UCSD-AML1 (cell line): ENCODE measurements around the gene ATRNL1.
"Not testable (repeated sequence)": the region's sequence is repeated elsewhere in the genome, so short reads cannot be mapped to it uniquely, and the experiment has no call there.

ENCODE experiments used
- DNase-seq: peaks from one replicate; lab custom pipeline; 2025; ENCODE audit not compliant: unreplicated experiment; lab: John Stamatoyannopoulos, UW

The ATRNL1 gene

DNA sequence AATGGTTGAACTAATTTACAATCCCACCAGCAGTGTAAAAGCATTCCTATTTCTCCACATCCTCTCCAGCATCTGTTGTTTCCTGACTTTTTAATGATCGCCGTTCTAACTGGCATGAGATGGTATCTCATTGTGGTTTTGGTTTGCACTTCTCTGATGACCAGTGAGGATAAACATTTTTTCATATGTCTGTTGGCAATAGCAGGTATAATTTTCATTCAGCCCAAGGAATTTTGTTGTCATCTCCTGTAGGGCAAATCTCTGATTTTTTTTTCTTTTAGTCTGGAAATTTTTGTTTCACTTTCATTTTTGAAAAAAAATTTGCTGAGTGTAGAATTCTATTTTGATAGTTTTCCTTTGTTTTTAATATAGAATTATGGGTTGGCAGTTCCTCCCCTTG is 114.1 kb downstream of the ATRNL1 start:
- not testable (repeated sequence) for DNase-seq

DNA sequence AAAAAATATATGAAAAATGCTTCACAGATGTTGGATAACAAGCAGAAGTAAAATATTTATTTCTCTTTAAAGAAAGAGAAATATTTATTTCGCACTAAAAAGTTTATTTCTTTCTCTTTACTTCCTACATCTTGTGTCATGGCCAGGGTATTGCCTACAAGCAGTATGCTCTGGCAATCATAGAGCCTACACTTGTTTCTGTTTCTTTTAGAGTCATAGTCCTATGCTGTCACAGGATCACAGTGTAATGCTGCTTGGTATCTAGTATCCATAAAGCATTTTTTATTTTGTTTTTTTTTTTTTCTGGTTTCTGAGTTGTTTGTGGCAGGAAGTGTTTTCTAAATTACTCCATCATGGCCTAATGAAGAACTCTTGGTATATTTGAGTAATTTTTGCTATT is 116.0 kb downstream of the ATRNL1 start:
- no peak for DNase-seq

DNA sequence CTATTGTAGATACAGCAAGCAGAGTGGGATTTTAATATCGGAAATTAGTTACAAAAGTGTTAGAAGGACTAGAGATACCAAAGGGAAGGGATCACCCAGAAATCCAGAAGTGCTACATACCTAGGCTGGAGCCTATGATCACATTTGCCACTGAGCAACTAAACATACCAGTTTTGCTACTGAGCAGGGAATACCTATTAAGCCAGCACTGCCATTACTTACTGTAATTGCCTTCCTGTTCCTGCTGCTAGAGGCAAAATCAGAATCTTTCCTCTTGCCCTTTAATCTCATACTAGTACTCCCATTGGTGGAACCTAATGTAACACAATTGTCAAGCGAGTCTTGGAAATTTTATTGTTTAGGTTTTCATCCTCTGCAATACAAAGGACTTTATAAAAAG is 121.7 kb downstream of the ATRNL1 start:
- DNase-seq = no peak

DNA sequence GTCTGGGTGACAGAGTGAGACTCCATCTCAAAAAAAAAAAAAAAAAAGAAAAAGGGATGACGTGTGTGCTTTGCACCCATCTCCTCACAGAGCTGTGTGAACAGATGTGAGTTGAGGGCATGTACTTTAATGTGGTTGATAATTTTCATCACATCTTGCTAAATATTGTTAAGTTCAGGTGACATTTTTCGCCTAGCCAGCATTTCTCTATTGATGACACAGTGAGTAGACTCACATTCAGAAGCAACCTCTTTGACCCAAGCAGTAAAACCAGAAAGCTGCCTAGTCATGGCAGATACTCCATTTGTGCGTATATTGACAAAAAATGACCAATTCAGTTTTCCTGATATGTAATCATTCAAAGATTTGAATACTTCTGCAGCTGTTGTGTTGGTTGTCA is 126.0 kb downstream of the ATRNL1 start:
- no peak for DNase-seq

DNA sequence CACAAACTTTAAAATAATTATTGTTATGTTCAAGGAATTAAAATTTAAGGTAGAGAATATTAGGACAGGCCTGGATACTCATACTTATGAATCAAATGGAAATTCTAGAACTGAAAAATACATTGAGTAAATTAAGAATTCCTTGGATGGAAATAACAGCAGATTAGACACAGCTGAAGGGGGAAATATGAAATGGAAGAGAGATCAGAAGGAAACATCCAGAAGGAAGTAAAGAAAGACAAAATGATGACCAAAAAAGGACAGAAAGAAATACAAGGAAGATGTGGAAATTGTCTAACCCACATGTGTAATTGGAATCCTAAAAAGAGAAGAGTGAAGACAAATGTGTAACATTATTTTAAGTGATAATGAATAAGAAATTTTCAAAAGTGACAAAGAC is 128.9 kb downstream of the ATRNL1 start:
- DNase-seq = no peak

DNA sequence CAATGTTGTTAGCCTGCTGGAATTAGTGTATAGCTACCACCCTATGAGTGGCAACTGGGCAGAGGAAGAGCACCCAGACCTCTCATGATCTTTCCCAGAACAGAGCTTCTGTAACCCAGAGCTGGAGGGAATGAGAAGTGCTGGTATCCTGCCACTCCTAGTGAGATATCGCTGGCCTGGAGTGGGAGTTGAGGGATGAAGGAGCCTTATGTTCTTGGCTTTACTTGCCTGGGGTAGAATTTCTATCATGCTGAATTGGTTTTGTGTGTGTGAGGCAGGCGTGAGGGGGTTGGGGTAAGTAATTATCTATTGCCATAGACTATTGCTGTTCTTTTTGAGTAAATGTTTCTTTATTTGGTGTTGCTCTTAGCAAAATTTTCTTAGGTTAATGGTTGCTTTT is 146.6 kb downstream of the ATRNL1 start:
- DNase-seq = no peak

DNA sequence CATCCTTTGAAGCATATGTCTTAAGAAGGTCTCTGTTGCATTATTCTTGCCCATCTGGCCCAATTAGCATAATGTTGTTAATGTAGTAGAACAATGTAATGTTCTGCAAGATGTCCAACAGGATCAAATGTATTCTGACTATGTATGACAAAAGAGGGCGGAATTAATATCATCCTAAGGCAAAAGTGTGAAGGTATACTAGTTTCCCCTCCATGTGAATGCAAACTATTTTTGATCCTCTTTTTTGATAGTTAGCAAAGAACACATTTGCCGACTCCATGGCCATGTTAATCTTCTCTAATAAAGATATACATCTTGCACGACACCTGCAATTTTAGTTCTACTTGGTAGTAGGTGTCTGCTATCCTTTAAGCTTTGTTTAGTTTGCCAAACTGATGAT is 157.6 kb downstream of the ATRNL1 start:
- DNase-seq = no peak

DNA sequence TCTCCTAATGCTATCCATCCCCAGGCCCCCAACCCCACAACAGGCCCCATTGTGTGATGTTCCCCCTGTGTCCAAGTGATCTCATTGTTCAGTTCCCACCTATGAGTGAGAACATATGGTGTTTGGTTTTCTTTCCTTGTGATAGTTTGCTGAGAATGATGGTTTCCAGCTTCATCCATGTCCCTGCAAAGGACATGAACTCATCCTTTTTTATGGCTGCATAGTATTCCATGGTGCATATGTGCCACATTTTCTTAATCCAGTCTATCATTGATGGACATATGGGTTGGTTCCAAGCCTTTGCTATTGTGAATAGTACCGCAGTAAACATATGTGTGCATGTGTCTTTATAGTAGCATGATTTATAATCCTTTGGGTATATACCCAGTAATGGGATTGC is 160.6 kb downstream of the ATRNL1 start:
- DNase-seq = not testable (repeated sequence)

DNA sequence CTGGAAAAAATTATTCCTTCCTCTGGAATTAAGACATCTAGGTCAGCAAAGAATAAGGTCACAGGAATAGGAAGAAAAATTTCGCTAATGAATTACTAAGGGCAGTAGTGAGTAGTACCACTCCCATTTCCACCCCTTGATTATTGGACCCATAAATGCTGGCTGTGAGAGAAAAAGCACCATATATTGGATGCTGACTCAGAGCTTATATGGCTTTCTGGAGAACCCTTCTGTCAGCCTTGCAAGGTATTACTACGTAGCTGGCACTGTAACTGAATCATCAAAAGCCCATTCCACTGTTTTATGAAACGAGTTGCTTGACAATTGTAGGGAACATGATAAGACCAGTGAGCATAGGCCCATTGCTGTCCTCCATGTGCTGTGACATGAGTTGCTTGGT is 179.3 kb downstream of the ATRNL1 start:
- DNase-seq = no peak

DNA sequence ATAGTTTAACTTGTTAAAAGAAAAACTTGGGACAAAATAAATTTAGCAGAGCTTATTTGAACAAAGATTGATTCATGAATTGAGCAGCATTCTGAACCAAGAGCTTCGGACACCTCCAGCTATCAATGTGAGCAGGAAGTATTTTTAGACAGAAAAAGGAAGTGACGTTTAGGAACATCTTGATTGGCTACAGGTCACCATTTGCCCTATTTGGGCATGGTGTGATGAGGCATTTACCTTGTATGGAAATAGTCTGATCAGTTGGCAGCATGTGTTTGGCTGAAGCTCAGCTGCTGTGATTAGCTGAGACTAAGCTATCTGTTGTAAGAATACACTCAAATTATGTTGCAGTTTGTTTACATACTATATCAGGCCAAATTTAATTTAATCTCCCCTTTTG is 185.1 kb downstream of the ATRNL1 start:
- DNase-seq = no peak

DNA sequence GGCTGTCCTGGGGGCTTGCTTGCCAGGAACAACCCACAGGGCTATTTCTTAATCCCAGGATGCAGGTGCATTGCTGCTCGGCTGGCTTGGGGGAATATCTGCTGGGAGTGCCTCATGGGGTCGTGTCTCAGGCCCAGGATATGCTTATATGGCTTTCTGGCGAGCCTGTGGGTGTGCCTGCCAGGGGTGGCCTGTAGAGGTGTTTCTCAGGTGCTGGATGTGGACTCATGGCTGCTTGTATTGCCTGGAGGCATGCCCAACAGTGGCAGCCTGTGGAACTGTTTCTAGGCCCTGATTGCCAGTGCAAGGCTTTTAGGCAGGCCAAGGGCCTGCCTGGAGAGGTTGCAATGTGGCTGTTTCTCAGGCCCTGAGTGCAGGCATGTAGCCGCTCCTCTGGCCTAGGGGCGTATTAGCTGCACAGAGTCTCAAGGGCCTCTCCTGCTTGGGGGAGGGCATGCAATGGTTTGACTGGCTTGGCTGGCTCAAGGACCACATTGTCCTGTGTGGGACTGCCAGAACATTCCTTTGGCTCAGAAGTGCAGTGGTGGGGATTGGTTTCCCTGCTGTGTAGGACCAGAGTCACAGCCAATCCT is 202.1 kb downstream of the ATRNL1 start:
- DNase-seq = no peak

DNA sequence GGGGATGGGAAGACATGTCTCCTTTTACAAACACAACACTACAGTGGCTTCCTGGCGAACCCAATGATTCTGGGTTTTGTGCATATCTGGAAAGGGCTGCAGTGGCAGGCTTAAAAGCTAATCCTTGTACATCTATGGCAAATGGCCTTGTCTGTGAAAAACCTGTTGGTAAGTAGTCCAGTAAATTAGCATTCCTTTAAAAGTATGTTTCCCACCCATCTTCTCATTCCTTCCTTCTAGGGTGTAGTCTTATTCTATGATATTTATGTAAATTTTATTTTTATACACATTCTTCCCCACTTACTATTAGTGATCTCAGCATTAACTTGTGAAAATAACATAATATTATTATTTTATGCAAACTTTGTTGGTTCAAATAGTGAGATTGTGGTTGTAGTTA is 206.9 kb downstream of the ATRNL1 start:
- no peak for DNase-seq

DNA sequence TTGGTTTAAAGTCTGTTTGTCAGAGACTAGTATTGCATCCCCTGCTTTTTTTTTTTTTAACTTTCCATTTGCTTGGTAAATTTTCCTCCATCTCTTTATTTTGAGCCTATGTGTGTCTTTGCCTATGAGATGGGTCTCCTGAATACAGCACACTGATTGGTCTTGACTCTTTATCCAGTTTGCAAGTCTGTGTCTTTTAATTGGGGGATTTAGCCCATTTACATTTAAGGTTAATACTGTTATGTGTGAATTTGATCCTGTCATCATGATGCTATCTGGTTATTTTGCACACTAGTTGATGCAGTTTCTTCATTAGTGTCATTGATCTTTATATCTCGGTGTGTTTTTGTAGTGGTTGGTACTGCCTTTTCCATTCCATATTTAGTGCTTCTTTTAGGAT is 226.5 kb downstream of the ATRNL1 start:
- not testable (repeated sequence) for DNase-seq

DNA sequence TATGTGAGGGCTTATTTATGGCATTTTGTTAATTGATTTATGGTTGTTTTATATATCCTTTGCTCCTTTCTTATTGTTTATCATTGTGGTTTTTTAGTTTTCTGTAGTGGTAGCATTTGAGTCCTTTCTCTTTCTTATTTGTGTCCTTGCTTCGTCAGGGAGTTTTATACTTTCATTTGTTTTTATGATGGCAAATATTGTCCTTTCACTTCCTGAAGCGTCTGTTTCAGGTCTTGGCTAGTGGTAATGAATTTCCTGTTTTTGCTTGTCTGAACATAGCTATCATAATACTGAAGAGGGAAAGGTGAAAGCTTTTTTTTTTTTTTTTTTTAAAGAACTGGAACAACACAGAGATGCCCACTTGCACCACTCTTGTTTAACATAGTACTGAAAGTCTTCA is 228.2 kb downstream of the ATRNL1 start:
- DNase-seq = no peak

DNA sequence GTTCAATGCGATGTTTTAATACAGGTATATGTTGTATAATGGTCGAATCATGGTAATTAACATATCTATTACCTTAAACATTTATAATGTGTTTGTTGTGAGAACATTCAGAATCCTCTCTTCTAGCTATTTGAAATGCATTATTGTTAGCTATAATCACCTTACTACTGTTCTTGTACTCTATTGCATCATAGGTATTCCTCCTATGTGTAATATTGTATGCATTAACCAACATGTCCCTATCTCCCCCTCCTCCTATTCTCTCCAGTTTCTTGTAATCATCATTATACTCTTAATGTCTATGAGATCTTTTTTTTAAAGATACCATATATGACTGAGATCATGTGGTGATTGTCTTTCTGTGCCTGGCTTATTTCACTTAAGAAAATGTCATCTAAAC is 235.2 kb downstream of the ATRNL1 start:
- no peak for DNase-seq

DNA sequence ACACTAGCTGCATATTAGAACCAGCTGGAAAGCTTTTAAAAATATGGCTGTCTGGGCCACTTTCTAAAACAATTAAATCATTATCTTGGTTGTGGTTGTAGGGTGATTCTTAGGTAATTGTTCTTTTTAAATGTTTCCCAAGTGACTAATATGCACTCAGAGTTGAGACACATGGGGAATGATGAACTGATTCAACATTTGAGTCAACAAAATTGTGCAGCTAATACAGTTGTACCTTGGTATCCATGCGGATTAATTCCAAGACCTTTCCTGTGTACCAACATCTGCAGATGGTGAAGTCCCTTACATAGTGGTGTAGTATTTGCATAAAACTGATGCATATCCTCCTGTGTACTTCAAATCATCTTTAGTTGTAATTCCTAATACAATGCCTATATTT is 242.2 kb downstream of the ATRNL1 start:
- no peak for DNase-seq

DNA sequence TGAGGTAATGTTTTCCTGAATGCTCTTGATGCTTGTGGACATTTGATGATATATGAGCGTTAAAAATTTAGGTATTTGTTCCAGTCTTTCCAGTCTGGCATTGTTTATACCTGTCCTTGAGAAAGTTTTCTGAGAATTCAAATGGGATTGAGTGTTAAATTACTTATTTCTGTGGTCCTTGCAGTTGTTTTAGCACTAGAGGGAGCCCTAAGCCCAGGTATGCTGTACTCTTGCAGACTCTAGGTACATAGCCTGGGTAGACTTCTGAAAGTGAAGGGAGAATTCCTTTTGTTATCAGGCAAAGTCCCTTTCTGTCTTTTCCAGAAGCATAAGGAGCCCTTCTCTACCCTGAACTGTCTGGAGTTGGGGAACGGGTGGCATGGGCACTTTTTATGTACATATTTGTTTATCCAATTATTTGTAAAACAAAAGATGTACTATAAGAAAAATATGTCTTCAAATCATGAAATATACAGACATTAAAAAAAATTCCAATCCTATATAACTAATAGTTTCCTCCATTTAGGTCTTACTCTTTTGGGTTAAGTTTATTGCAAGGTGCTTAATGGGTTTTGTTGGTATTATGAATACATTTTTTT is 262.1 kb downstream of the ATRNL1 start:
- DNase-seq = no peak

DNA sequence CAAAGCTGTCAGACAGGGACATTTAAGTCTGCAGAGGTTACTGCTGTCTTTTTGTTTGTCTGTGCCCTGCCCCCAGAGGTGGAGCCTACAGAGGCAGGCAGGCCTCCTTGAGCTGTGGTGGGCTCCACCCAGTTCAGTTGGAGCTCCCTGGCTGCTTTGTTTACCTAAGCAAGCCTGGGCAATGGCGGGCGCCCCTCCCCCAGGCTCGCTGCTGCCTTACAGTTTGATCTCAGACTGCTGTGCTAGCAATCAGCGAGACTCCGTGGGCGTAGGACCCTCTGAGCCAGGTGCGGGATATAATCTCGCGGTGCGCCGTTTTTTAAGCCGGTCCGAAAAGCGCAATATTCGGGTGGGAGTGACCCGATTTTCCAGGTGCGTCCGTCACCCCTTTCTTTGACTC is 274.8 kb downstream of the ATRNL1 start:
- DNase-seq = not testable (repeated sequence)

DNA sequence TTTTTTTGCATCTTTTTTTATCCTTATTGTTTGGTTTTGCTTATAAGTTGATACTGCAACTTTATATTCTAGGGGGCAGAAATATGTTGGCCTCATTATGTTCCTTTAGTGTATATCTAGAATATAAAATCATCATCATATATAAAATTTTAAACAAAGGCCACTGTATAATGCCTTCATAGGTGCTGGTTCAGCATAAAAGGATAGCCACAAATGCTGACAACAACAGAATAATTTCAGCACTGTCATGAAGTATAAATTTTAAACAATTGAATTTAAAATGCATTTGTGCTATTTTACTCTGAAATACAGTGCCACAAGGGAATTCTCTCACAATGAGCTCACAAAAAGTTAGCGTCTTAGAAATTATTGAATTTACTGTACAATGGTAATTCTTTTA is 285.9 kb downstream of the ATRNL1 start:
- no peak for DNase-seq

DNA sequence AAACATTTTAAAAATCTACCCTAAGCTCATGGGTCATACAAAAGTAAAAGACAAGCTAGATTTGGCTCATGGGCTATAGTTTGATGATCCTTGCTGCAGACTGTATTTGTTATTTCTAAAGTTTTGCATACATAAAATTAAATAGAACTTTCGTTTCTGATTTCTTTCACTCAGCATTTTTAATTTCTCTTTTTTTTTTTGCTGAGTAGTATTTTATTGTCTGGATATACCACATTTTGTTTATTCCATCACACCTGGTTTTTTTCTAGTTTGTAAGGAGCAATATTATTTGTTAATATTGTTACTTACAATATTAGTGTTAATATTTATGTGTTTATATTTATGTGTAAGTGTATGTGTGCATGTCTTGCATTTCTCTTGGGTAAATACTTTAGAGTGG is 291.5 kb downstream of the ATRNL1 start:
- no peak for DNase-seq

DNA sequence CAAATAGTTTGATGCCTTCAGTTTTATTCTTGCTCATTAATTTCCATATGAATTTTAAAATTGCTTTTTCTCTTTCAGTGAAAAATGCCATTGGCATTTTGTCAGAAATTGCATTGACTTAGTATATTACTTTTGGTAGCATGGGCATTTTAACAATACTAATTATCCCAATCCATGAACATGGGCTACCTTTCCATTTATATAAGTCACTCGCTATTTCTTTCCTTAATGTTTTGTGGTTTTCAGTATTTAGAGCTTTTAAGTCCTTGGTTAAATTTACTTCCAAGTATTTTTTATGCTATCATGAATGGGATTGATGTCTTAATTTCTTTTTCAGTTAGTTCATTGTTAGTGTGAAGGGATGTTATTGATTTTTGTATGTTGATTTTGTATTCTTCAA is 297.4 kb downstream of the ATRNL1 start:
- no peak for DNase-seq

DNA sequence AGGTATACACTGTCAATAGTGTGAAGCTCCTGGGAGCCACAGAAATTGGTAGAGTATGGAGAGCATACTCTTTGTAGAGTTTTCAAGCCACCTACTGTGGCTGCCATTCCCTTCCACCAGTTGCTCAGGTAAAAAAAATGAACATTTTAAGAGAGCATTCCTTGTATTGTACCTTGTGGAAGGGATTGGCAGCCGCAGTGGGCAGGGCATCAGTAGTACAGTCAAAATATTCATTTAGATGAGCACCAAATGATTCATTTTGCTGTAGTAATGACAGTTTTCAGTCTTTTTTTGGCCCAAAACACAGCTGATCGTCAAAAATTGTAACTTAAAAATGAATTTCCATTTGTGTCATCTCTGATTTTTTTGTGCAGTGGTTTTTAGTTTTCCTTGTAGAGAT is 304.9 kb downstream of the ATRNL1 start:
- DNase-seq = no peak

DNA sequence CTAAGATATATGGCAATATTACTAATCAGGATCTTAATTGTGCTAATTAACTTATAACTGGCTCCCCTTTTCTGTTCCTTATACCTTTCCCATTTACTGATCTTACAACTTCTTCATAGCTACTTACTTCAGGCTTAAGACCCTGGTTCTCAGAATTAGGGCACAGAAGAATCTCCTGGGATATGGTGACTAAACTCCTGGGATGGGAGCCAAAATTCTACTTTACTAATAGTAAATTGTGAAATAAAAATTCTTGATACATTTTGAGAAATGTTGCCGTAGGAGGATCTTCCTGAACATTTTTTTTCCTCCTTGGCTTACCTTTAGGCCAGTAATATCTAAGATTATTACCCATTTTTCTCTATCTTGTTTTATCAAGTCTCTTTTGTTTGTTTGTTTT is 309.5 kb downstream of the ATRNL1 start:
- no peak for DNase-seq
